Measurements from ENCODE around the gene TMEM179B. TPM values are rescaled to one million over a fixed set of nuclear protein-coding genes. Genes with fewer than 3 reads are reported as not detected.
"Not testable (repeated sequence)": the region's sequence is repeated elsewhere in the genome, so short reads cannot be mapped to it uniquely, and the experiment has no call there.

TMEM179B gene
- polyA plus RNA-seq, 1 donor (not counting 4 experiments of a cell fraction or from before 2014, with no cell fraction given): 35.4 TPM

DNA sequence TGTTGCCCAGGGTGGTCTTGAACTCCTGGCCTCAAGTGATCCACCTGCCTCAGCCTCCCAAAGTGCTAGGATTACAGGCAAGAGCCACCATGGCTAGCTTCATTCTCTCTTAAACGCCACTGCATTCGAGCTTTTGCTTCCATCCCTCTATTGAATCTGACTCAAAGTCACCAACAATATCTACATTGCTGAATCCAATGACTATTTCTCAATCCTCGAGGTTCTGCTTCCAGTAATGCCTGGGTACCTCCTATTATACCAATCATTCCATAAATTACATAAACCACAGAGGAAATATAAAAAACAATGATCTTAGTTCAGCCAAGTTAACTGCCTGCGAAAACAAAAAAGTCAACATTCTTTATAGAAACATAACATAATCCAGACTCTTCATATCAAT, 29.9 kb downstream of the TMEM179B start:
- Histone ChIP-seq H4K20me1 (ENCODE audit: control insufficient read depth, extremely low read depth, insufficient read depth, low read length) (no peaks in the 10 kb centered on the region), H3K79me2 (ENCODE audit: control insufficient read depth, insufficient read depth, low read length) (no peaks in the 10 kb centered on the region), H3K27me3 (ENCODE audit: control insufficient read depth, extremely low read depth, insufficient read depth, low read length) (no peaks in the 10 kb centered on the region), H3K4me1 (ENCODE audit: control insufficient read depth, extremely low read depth, insufficient read depth, low read length) (no peaks in the 10 kb centered on the region), H3K9me3 (ENCODE audit: control insufficient read depth, low read depth, low read length) (no peaks in the 10 kb centered on the region), H3K27ac (ENCODE audit: control insufficient read depth, insufficient read depth, low read length) (no peak overlapping the region), H3K9ac (ENCODE audit: control insufficient read depth, extremely low read depth, insufficient read depth, low read length) (no peak overlapping the region), H3K36me3 (ENCODE audit: control insufficient read depth in 2 of 2, extremely low read depth in 1 of 2, insufficient read depth in 2 of 2, low read length in 2 of 2) (peaks cover 2 to 7% of the 10 kb centered on the region in 2 experiments), H3K4me3 (ENCODE audit: control insufficient read depth in 2 of 3, extremely low read depth in 1 of 3, insufficient read depth in 2 of 3, low read depth in 1 of 3, low read length in 3 of 3) (no peak overlapping the region), H2AFZ (ENCODE audit: control insufficient read depth, low read length) (no peak overlapping the region), H3K4me2 (ENCODE audit: control insufficient read depth, extremely low read depth, insufficient read depth, low read depth, low read length) (no peak overlapping the region), H3K9me1 (ENCODE audit: control insufficient read depth, extremely low read depth, insufficient read depth, low read length) (no peaks in the 10 kb centered on the region)
- FAIRE-seq (no peak), DNase-seq (ENCODE audit: low read depth, low spot score) (no peak)
- TF ChIP-seq EZH2 (IDR thresholded peaks at IDR 0.05; ENCODE audit: low read length) (no peak), CTCF (optimal IDR thresholded peaks at IDR 0.05 in 1 of 3, IDR thresholded peaks at IDR 0.05 in 1 of 3, conservative IDR thresholded peaks at IDR 0.05 in 1 of 3; ENCODE audit: extremely low read depth in 1 of 3, insufficient read depth in 2 of 3, low read length in 3 of 3) (no peak)
- dilution Hi-C loops (cut with MboI; ENCODE audit: extremely low pct_ligation_motif_present, low sequenced_read_pairs): no loop called here

GRCh38 chr11:62823677-62824076, 36.5 kb downstream of the TMEM179B start:
- no peak overlapping the region for H3K9ac ChIP-seq (ENCODE audit: control insufficient read depth, extremely low read depth, insufficient read depth, low read length)
- H3K79me2 ChIP-seq (ENCODE audit: control insufficient read depth, insufficient read depth, low read length): peaks cover 8% of the 10 kb centered on the region
- H3K4me3 ChIP-seq (ENCODE audit: control insufficient read depth in 2 of 3, extremely low read depth in 1 of 3, insufficient read depth in 2 of 3, low read depth in 1 of 3, low read length in 3 of 3): no peak overlapping the region
- H3K27me3 ChIP-seq (ENCODE audit: control insufficient read depth, extremely low read depth, insufficient read depth, low read length): no peaks in the 10 kb centered on the region
- peaks cover 33 to 38% of the 10 kb centered on the region in 2 experiments for H3K36me3 ChIP-seq (ENCODE audit: control insufficient read depth in 2 of 2, extremely low read depth in 1 of 2, insufficient read depth in 2 of 2, low read length in 2 of 2)
- no peaks in the 10 kb centered on the region for H3K9me1 ChIP-seq (ENCODE audit: control insufficient read depth, extremely low read depth, insufficient read depth, low read length)
- FAIRE-seq (no peak), DNase-seq (ENCODE audit: low read depth, low spot score) (no peak)
- no peak overlapping the region for H3K4me2 ChIP-seq (ENCODE audit: control insufficient read depth, extremely low read depth, insufficient read depth, low read depth, low read length)
- TF ChIP-seq CTCF (optimal IDR thresholded peaks at IDR 0.05 in 1 of 3, IDR thresholded peaks at IDR 0.05 in 1 of 3, conservative IDR thresholded peaks at IDR 0.05 in 1 of 3; ENCODE audit: extremely low read depth in 1 of 3, insufficient read depth in 2 of 3, low read length in 3 of 3) (no peak), EZH2 (IDR thresholded peaks at IDR 0.05; ENCODE audit: low read length) (no peak)
- dilution Hi-C loops (cut with MboI; ENCODE audit: extremely low pct_ligation_motif_present, low sequenced_read_pairs): no loop called here
- H2AFZ ChIP-seq (ENCODE audit: control insufficient read depth, low read length): no peak overlapping the region
- no peaks in the 10 kb centered on the region for H3K4me1 ChIP-seq (ENCODE audit: control insufficient read depth, extremely low read depth, insufficient read depth, low read length)
- no peaks in the 10 kb centered on the region for H3K9me3 ChIP-seq (ENCODE audit: control insufficient read depth, low read depth, low read length)
- no peaks in the 10 kb centered on the region for H4K20me1 ChIP-seq (ENCODE audit: control insufficient read depth, extremely low read depth, insufficient read depth, low read length)
- H3K27ac ChIP-seq (ENCODE audit: control insufficient read depth, insufficient read depth, low read length): no peak overlapping the region

DNA sequence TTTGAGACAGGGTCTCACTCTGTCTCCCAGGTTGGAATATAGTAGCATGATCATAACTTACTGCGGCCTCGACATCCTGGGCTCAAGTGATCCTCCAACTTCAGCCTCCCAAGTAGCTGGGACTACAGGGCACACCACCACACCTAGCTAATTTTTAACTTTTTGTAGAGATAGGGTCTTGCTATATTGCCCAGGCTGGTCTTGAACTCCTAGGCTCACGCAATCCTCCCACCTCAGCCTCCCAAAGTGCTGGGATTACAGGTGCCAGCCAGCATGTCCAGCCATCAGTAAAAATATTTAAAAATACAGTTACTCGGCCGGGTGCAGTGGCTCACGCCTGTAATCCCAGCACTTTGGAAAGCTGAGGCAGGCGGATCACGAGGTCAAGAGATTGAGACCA, 40.9 kb downstream of the TMEM179B start:
- H3K9me3 ChIP-seq (ENCODE audit: control insufficient read depth, low read depth, low read length); H3K4me2 ChIP-seq (ENCODE audit: control insufficient read depth, extremely low read depth, insufficient read depth, low read depth, low read length); H3K27ac ChIP-seq (ENCODE audit: control insufficient read depth, insufficient read depth, low read length); H4K20me1 ChIP-seq (ENCODE audit: control insufficient read depth, extremely low read depth, insufficient read depth, low read length); H3K4me3 ChIP-seq (ENCODE audit: control insufficient read depth in 2 of 3, extremely low read depth in 1 of 3, insufficient read depth in 2 of 3, low read depth in 1 of 3, low read length in 3 of 3); H3K9me1 ChIP-seq (ENCODE audit: control insufficient read depth, extremely low read depth, insufficient read depth, low read length); H3K4me1 ChIP-seq (ENCODE audit: control insufficient read depth, extremely low read depth, insufficient read depth, low read length); H2AFZ ChIP-seq (ENCODE audit: control insufficient read depth, low read length); dilution Hi-C loops (cut with MboI; ENCODE audit: extremely low pct_ligation_motif_present, low sequenced_read_pairs); DNase-seq (ENCODE audit: low read depth, low spot score); H3K9ac ChIP-seq (ENCODE audit: control insufficient read depth, extremely low read depth, insufficient read depth, low read length); FAIRE-seq; H3K27me3 ChIP-seq (ENCODE audit: control insufficient read depth, extremely low read depth, insufficient read depth, low read length): not testable (repeated sequence)
- peaks cover 36% of the 10 kb centered on the region for H3K79me2 ChIP-seq (ENCODE audit: control insufficient read depth, insufficient read depth, low read length)
- peaks cover 30% of the 10 kb centered on the region in 2 experiments for H3K36me3 ChIP-seq (ENCODE audit: control insufficient read depth in 2 of 2, extremely low read depth in 1 of 2, insufficient read depth in 2 of 2, low read length in 2 of 2)
